GM12878 (cell line): Measurements from ENCODE around the gene DCAF8. TPM values are rescaled to one million over a fixed set of nuclear protein-coding genes. Genes with fewer than 3 reads are reported as not detected.
A peak's percentile ranks its signal among the peaks of the same experiment; 100 is the strongest.

ENCODE experiments used
- NFYB ChIP-seq: IDR thresholded peaks from 2 replicates; pipeline ENCODE4 v1.6.1; 2011; ENCODE audit warnings: low read depth, mild to moderate bottlenecking, low read length, improper control_type of control experiment, moderate library complexity; ENCODE audit not compliant: insufficient read depth
- NR2C2 ChIP-seq: IDR thresholded peaks from 2 replicates; pipeline ENCODE4 v1.6.1; 2011; ENCODE audit warnings: borderline replicate concordance, low read depth; ENCODE audit not compliant: control insufficient read depth, insufficient read length
- RAD21 ChIP-seq: IDR thresholded peaks from 2 replicates; pipeline ENCODE4 v1.6.1; 2011; ENCODE audit warnings: mild to moderate bottlenecking, low read depth, low read length, moderate library complexity; ENCODE audit not compliant: insufficient read depth
- RFX5 ChIP-seq: IDR thresholded peaks from 2 replicates; pipeline ENCODE4 v1.6.1; 2011; ENCODE audit warnings: low read depth, low read length, improper control_type of control experiment
- SMC3 ChIP-seq: IDR thresholded peaks from 2 replicates; pipeline ENCODE4 v1.6.1; 2011; ENCODE audit warnings: low read length, improper control_type of control experiment, borderline replicate concordance
- SREBF2 ChIP-seq: IDR thresholded peaks from 2 replicates; pipeline ENCODE4 v1.6.1; 2012; ENCODE audit warnings: mild to moderate bottlenecking, low read length
- YY1 ChIP-seq: IDR thresholded peaks from 2 replicates; pipeline ENCODE4 v1.6.1; 2011; ENCODE audit warnings: low read depth, mild to moderate bottlenecking, low read length
- polyA plus RNA-seq, 11 experiments: library from polyadenylated mRNA; depleted of rRNA in 4 of 11; unstranded in 6 of 11; stranded (reverse) in 5 of 11; fragments of >200 nt; fragmentation: Nextera tagmentation in 4 of 11; fragmentation: Illumina TruSeq in 1 of 11; extraction: Ambion mirVana in 4 of 11; extraction: Trizol in 1 of 11; gene quantifications; 1 replicate in 1 of 11; 2 replicates in 10 of 11; pipeline versions ENCODE4 v1.2.1 to v1.2.3, GENCODE V29; 2011 to 2016; ENCODE audit warnings: inconsistent platforms in 2 of 11, missing spikeins in 2 of 11, low read depth in 1 of 11
- total RNA-seq, 4 experiments: library from RNA; depleted of rRNA in 3 of 4; stranded (reverse); fragments of >200 nt in 3 of 4; fragmentation: Illumina TruSeq in 1 of 4; extraction: Trizol in 1 of 4; gene quantifications; 2 replicates each; pipeline versions ENCODE4 v1.2.1 to v1.2.3, GENCODE V29; 2013 to 2021
- TF ChIP-seq, protein P1 (sequence below): fragments of 150-350 bp; IDR thresholded peaks from 2 replicates; pipeline ENCODE4 v1.6.1; 2014; ENCODE audit warnings: mild to moderate bottlenecking, low read depth, low read length
- TF ChIP-seq, protein P2 (sequence below), 3 experiments: IDR thresholded peaks in 2 of 3; conservative IDR thresholded peaks in 1 of 3; 2 replicates each; pipeline ENCODE4 v1.5.1; 2011; ENCODE audit warnings: low read depth in 3 of 3, low read length in 3 of 3, mild to moderate bottlenecking in 3 of 3, control low read depth in 2 of 3, moderate library complexity in 2 of 3, inconsistent platforms in 1 of 3, mixed read lengths in 1 of 3; ENCODE audit not compliant: control insufficient read depth in 2 of 3, insufficient read depth in 1 of 3; ENCODE audit errors: extremely low read depth in 1 of 3
- TF ChIP-seq, protein P3 (sequence below): IDR thresholded peaks from 2 replicates; pipeline ENCODE4 v1.6.1; 2011; ENCODE audit warnings: borderline replicate concordance, low read depth, mild to moderate bottlenecking, moderate library complexity, mixed read lengths, low read length; ENCODE audit not compliant: insufficient read depth; ENCODE audit errors: extremely low read length
- TF ChIP-seq, protein P4 (sequence below): IDR thresholded peaks from 2 replicates; pipeline ENCODE4 v1.6.1; 2011; ENCODE audit warnings: borderline replicate concordance, low read depth, mild to moderate bottlenecking, moderate library complexity, low read length; ENCODE audit not compliant: insufficient read depth, poor library complexity, severe bottlenecking
- TF ChIP-seq, protein P5 (sequence below): IDR thresholded peaks from 2 replicates; pipeline ENCODE4 v1.6.1; 2011; ENCODE audit warnings: low read depth, low read length, improper control_type of control experiment, borderline replicate concordance

DCAF8 gene
- total and polyA plus RNA-seq, 10 of the 15 experiments (the other 5 are each of a cell fraction or from before 2014, with no cell fraction given): 10.4 to 152 (median 84.6) TPM

DNA sequence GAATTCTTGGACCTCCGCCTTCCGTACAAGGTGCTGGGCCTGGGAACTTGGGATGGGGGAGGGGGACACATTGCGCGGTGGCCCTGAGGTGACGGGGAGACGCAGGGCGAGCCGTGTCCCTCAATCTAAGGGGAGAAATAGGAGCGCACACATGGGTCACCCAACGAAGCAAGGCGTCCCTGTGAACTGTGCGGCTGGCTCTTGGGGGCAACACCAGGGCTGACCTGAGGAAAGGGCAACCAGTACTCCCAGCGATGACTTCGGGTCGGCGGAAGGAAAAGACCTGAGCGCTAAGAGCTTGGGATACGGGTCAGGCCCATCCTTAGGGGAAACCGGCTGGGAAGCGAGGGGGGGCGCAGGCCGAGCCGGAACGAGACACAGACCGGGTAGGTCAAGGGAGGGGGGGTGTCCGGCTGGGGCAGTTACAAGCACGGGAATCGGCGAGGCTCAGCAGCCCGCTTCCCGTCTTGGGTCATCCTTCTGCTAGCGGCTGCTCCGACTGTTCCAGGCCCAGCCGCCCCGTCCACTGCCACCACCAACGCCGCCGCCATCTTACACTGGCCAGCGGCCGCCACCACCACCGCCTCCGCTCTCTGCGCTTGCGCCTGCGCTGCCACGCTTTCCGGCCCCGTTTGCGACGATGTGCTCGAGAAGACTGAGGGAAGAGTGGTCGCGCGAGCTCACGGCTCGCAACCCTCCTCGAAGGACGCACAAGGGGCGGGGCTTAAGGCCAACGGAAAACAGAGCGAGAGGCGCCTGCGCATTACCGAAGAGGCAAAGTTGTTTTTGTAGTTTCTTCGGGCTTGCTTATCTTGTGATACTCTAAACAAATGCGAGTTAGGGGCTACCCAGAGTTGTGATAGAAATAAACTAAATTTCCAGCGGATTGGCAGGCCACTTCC lies at the start of gene DCAF8 (continued):
- TF ChIP-seq RAD21 (no peak), RFX5 (no peak), SREBF2 (no peak), NFYB (no peak), SMC3 (no peak), YY1 (peak; percentile 98), NR2C2 (no peak)
- TF ChIP-seq, protein P1, sequence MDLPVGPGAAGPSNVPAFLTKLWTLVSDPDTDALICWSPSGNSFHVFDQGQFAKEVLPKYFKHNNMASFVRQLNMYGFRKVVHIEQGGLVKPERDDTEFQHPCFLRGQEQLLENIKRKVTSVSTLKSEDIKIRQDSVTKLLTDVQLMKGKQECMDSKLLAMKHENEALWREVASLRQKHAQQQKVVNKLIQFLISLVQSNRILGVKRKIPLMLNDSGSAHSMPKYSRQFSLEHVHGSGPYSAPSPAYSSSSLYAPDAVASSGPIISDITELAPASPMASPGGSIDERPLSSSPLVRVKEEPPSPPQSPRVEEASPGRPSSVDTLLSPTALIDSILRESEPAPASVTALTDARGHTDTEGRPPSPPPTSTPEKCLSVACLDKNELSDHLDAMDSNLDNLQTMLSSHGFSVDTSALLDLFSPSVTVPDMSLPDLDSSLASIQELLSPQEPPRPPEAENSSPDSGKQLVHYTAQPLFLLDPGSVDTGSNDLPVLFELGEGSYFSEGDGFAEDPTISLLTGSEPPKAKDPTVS: no peak
- TF ChIP-seq, protein P2, sequence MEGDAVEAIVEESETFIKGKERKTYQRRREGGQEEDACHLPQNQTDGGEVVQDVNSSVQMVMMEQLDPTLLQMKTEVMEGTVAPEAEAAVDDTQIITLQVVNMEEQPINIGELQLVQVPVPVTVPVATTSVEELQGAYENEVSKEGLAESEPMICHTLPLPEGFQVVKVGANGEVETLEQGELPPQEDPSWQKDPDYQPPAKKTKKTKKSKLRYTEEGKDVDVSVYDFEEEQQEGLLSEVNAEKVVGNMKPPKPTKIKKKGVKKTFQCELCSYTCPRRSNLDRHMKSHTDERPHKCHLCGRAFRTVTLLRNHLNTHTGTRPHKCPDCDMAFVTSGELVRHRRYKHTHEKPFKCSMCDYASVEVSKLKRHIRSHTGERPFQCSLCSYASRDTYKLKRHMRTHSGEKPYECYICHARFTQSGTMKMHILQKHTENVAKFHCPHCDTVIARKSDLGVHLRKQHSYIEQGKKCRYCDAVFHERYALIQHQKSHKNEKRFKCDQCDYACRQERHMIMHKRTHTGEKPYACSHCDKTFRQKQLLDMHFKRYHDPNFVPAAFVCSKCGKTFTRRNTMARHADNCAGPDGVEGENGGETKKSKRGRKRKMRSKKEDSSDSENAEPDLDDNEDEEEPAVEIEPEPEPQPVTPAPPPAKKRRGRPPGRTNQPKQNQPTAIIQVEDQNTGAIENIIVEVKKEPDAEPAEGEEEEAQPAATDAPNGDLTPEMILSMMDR (IDR thresholded peaks at IDR 0.05 in 2 of 3, conservative IDR thresholded peaks at IDR 0.05 in 1 of 3; ENCODE audit: control insufficient read depth in 2 of 3, extremely low read depth in 1 of 3, insufficient read depth in 1 of 3, low read depth in 3 of 3, low read length in 3 of 3): no peak
- TF ChIP-seq, protein P3, sequence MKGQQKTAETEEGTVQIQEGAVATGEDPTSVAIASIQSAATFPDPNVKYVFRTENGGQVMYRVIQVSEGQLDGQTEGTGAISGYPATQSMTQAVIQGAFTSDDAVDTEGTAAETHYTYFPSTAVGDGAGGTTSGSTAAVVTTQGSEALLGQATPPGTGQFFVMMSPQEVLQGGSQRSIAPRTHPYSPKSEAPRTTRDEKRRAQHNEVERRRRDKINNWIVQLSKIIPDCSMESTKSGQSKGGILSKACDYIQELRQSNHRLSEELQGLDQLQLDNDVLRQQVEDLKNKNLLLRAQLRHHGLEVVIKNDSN: no peak
- TF ChIP-seq, protein P4, sequence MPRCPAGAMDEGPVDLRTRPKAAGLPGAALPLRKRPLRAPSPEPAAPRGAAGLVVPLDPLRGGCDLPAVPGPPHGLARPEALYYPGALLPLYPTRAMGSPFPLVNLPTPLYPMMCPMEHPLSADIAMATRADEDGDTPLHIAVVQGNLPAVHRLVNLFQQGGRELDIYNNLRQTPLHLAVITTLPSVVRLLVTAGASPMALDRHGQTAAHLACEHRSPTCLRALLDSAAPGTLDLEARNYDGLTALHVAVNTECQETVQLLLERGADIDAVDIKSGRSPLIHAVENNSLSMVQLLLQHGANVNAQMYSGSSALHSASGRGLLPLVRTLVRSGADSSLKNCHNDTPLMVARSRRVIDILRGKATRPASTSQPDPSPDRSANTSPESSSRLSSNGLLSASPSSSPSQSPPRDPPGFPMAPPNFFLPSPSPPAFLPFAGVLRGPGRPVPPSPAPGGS: peak; percentile 44
- TF ChIP-seq, protein P5, sequence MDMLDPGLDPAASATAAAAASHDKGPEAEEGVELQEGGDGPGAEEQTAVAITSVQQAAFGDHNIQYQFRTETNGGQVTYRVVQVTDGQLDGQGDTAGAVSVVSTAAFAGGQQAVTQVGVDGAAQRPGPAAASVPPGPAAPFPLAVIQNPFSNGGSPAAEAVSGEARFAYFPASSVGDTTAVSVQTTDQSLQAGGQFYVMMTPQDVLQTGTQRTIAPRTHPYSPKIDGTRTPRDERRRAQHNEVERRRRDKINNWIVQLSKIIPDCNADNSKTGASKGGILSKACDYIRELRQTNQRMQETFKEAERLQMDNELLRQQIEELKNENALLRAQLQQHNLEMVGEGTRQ: no peak
